Hindlimb muscle (tissue), 1 donor: Measurements from ENCODE around the gene ARHGAP26. TPM values are rescaled to one million over a fixed set of nuclear protein-coding genes. Genes with fewer than 3 reads are reported as not detected.

Experiments
- DNase-seq: peaks from one replicate; pipeline ENCODE4 v3.0.0-alpha.2; 2013
- polyA plus RNA-seq: library from polyadenylated mRNA; unstranded; fragments of 120-200 nt; gene quantifications from one replicate; pipeline ENCODE4 v1.2.1, GENCODE V29; 2013; ENCODE audit not compliant: insufficient read length

The ARHGAP26 gene
- polyA plus RNA-seq, 1 donor = 13.8 TPM

DNA sequence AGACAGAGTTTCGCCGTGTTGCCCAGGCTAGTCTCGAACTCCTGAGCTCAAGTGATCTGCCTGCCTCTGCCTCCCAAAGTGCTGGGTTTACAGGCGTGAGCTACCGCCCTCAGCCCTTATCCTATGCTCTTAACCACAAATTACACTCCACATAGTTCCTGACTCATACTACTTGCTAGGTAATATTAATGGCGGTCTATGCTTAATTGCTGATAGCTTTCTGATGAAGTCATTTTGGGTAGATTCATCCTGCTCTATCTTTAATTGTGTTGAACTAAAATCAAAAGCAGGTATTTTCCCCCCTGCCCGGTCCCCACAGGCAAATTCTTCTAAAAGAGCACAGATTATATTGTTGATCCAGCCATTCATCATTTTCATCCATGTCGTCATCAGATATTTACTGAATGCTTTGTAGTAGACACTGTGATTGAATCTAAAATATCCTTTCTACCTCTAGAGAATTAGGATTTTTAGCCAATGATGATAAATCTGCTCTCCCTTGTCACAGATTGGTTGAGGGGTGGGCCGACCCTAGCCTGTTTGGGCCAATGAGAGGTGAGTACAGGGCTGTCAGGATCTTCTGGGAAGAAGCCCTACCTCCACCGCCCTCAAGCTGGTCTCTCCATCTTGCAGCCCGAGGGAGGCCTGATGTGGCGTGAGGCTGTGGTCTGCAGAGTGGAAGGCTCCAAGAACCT, 488.5 kb downstream of the ARHGAP26 start:
- DNase-seq = no peak

DNA sequence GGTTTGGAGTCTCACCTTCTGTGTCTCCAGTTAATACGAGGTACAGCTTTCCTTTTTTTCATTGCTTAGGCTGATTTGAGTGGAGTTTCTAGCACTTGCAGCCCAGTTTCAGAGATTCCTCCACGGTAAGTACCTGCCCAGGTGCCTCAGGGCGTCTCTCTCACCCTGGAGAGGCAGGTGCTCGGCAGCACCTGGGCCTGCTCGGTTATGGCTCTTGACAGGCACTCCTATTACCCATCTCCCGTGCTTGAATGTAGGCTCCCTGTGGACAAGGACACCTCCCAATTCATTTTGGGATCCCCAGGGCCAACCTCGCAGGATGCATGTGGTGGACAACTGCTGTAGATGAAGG, 489.1 kb downstream of the ARHGAP26 start:
- DNase-seq = no peak

DNA sequence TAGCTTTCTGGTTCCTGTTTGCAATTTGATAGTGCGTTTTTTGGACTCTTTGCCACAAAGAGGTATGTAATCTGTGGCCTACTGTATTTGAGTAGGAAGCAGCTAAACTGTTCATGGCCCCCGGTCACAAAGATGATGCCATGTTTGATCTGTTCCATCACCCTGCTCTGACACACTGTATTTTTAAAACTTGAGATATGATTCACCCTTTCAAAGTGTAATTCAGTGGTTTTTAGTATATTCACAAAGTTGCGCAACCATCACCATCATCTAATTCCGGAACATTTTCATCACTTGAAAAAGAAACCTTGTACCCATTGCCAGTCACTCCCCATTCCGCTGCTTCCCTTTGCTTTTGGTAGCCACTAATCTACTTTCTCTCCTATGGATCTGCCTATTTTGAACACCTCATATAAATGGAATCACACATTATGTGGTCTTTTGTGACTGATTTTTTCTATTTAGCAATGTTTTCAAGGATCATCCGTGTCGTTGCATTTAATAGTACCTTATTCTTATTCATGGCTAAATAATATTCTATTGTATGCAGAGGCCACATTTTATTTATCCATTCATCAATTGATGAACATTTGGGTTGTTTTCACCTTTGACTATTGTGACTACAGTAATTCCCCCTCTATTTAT, 491.7 kb downstream of the ARHGAP26 start:
- no peak for DNase-seq

DNA sequence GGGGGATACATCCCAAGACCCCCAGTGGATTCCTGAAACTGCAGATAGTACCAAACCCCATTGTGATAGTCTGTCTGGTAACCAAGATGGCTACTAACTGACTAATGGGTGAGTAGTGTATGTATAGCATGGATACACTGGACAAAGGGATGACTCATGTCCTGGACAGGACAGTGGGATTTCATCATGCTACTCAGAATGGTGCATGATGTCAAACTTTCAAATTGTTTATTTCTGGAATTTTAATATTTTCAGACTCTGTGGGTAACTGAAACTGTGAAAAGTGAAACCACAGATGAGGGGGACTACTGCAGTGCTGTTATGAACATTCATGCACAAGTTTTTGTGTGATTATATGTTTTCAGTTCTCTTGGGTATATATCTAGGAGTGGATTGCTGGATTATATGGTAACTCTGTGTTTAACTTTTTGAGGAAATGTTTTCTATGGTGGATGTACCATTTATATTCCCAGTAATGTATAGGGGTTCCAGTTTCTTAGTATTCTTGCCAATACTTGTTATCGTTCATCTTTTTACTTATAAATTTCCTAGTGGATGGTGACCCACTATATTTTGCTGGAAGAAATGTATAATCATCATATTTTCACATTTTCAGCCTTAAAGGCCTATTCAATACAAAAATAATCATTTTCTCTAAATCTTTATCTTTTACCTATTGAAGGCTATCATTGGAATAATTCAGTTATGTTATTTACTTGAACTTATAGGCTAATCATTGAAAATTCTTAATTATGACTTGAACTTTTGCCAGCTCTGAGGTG, 492.4 kb downstream of the ARHGAP26 start:
- no peak for DNase-seq

DNA sequence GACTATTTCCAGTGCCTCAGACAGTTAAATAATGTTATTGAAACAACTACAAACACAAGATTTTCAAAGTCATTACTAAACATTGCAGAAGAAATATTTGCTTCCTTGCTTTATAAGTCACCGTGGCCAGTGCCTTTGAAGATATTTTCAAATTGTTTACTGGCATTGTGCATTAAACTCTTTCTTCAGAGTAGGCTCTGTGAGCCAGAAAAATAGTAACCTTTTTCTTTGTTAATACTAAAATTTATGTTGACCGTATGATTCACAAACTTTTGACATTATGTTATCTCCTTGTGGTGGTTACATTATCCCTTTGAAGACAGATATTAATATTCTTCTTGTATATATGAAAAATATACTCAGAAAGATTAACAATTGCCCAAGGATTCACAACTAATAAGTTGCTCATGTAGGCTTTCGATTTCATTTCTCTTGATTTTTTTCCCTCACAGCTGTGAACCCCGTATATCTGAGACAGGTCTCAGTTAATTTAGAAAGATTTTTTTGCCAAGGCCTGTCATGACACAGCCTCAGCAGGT, 493.2 kb downstream of the ARHGAP26 start:
- DNase-seq = no peak

DNA sequence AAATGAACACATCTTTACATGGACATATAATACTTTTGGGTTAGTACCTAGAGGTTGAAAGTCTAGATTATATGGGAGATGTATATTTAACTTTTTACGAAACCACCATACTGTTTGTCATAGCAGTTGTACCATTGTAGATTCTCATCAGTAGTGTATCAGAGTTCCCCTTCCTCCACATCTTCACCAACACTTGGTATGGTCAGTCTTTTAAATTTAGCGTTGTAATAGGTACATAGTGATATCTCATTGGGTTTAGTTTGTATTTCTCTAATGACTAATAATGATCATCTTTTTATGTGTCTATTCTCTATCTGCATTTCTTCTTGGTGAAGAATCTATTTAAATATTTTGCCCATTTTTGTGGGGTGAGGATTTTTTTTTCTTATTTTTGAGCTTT, 495.8 kb downstream of the ARHGAP26 start:
- DNase-seq = no peak

DNA sequence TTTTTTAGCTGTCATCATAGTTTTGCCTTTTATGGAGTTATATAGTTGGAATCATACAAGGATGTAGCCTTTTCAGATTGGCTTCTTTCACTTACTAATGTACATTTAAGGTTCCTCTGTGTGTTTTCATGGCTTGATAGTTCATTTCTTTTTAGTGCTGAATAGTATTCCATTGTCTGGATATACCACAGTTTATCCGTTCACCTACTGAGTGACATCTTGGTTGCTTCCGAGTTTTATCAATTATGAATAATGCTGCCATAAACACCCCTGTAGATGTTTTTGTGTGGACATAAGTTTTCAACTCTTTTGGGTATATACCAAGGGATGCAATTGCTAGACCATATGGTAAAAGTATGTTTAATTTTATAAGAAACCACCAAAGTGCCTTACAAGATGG, 497.0 kb downstream of the ARHGAP26 start:
- DNase-seq = no peak

DNA sequence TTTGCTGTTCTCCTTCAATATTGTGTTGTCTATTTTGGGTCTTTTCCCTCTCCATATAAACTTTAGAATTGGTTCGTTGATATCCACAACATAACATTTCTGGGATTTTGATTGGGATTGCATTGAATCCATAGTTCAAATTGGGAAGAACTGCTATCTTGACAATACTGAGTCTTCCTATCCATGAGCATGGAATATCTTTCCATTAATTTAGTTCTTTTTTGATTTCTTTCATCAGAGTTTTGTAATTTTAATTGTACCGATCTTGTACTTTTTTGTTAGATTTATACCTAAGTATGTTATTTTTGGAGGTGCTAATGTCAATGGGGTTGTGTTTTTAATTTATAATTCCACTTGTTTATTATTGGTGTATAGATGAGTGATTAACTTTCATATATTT, 498.2 kb downstream of the ARHGAP26 start:
- DNase-seq = no peak

DNA sequence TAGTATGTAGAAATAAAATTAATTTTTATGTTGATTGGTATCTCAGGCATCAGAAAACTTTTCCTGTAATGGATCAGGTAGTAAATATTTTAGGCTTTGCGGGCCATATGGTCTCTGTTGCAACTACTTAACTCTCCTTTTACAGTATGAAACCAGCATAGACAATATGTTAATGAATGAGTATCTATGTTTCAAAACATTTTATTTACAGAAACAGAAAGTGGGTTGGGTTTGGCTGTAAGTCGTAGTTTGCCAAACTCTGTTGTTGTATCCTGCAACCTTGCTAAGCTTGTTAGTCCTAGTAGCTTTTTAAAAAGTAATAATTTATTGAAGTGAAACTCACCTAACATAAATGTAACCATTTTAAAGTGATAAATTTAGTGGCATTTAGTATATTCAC, 501.3 kb downstream of the ARHGAP26 start:
- no peak for DNase-seq

DNA sequence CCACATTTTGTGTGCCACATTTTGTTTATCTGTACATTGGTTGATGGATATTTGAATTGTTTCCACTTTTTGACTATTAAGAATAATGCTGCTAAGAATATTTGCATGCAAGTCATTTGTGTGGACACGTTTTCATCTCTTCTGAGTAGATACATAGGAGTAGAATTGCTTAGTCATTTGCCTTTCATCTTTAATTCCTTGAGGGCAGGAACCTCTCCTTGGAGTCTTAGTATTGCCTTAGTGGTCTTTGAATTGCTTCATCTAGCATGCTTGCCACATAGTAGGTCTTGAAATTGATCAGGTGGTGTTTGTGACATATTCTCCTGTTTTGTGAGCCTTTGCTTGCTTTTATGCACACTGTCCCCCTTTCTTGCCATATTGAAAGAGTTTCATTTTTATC, 504.8 kb downstream of the ARHGAP26 start:
- no peak for DNase-seq

DNA sequence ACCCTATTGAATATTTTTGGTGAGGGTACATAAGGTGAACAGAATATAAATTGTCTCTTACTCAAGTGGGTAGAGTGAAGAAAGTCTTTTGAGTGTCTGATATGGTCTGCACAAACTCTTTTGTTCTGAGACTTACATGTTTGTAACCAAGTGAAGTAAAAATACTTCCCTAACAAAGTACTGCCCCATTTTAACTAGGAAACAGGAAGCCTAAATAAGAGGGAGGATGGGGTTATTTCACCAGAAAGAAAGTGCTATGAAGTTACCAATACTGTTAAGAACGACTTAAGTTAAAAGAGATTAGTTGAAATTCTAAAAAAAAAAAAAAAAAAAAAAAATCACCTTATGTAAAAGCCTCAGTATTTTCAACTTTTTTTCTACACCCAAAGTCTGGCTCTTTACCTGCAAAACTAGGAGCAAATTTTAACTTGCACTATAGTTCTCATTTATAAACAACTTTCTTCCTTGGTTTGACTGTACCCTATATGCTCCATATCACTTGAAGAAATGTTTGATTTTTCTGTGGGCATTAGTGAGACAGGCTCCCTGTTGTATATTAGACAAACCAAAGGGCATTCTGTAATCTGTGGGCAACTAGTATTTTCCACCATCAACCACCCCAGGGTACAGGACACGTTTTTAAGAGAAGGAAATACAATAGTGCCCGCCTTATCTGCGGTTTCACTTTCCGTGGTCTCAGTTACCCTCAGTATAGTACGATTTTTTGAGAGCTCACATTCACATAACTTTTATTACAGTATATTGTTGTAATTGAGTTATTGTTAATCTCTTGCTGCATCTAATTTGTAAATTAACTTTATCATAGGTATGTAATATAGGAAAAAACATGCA, 505.6 kb downstream of the ARHGAP26 start:
- DNase-seq = no peak

DNA sequence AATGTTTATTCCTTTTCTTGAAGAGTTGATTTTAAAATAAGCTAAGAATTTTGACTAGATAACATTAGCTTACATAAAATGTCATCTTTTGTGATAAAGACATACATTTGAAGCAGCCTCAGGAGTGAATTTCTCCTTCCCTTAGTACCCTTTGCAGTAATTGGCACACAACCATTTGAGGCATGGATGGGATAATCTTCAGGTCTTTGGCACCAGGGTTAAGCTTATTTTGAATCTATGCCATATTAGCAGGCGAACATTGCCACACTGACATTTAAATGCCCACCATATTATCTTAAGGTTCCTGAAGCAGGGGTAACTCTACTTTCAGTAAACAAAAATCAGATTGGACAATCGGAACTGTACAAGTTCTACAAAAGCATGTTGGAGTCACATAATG, 507.4 kb downstream of the ARHGAP26 start:
- no peak for DNase-seq

Other genes with a start within 250 kb of the ARHGAP26 start
- gene FGF1, start 84.3 kb upstream of the ARHGAP26 start, polyA plus RNA-seq = 5.1 TPM